DND-41 (cell line): ENCODE data around the gene MBOAT1.

ENCODE experiments used
- EZH2 ChIP-seq: IDR thresholded peaks from 3 replicates; pipeline ENCODE4 v1.6.1; 2012; ENCODE audit warnings: borderline replicate concordance, low read depth, mild to moderate bottlenecking, moderate library complexity, low read length, inconsistent platforms; ENCODE audit not compliant: severe bottlenecking
- TF ChIP-seq, protein P1 (sequence below): IDR thresholded peaks from 2 replicates; pipeline ENCODE4 v1.5.1; 2012; ENCODE audit warnings: borderline replicate concordance, low read length, moderate library complexity, mild to moderate bottlenecking; ENCODE audit not compliant: poor library complexity, severe bottlenecking; ENCODE audit errors: extremely low read depth

DNA sequence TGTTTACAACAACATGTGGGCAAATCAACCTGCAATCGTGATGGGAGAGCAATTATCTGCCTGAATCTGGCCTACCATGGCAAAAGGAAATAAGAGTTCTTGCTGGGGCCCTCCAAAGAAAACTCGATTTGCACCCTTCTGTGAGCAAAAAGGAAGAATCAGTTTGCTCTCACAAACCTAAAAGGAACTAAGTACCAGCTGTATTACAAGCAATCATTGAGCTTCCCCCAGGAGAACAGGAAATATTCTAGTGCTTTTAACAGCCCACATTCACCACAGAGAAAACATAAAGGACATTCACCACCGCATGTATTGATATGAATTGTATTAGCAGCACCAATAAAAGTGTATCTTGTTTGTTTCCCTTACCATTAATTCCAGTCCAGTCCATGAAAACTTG lies 75.0 kb downstream of the MBOAT1 start:
- TF ChIP-seq, protein P1, sequence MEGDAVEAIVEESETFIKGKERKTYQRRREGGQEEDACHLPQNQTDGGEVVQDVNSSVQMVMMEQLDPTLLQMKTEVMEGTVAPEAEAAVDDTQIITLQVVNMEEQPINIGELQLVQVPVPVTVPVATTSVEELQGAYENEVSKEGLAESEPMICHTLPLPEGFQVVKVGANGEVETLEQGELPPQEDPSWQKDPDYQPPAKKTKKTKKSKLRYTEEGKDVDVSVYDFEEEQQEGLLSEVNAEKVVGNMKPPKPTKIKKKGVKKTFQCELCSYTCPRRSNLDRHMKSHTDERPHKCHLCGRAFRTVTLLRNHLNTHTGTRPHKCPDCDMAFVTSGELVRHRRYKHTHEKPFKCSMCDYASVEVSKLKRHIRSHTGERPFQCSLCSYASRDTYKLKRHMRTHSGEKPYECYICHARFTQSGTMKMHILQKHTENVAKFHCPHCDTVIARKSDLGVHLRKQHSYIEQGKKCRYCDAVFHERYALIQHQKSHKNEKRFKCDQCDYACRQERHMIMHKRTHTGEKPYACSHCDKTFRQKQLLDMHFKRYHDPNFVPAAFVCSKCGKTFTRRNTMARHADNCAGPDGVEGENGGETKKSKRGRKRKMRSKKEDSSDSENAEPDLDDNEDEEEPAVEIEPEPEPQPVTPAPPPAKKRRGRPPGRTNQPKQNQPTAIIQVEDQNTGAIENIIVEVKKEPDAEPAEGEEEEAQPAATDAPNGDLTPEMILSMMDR, result no peak
- no peak for TF ChIP-seq EZH2
